Right forelimb (tissue), 1 donor: ENCODE measurements around the gene DIP2B.
"Not testable (repeated sequence)": the region's sequence is repeated elsewhere in the genome, so short reads cannot be mapped to it uniquely, and the experiment has no call there.

ENCODE experiments used
- DNase-seq: peaks from one replicate; pipeline ENCODE4 v3.0.0-alpha.2; 2018

The DIP2B gene

DNA sequence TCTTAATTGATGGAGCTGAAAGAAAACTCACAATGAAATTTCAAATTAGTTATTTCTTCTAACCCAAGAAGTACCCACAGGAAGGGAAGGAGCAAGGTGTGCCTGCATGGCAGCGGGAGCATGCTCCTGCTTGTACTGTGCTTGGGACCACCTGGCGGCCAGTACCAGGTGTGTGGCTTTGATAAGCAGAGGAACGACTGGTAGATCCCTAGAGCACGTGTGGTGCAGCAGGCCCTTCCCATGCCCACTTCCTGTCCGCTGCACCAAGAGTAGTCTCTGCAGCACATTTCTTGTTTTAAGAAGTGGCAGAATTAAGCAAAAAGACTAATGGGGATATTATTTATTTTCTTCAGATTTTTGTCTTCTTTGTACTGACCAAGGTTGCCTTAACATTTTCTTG, 136.8 kb downstream of the DIP2B start:
- DNase-seq: no peak

- no peak for DNase-seq
These were observed 137.3 kb downstream of the DIP2B start for GRCh38 chr12:50642035-50642451.

- no peak for DNase-seq
These were observed 138.0 kb downstream of the DIP2B start for GRCh38 chr12:50642761-50643160.

- DNase-seq: no peak
These were observed 142.2 kb downstream of the DIP2B start for GRCh38 chr12:50647031-50647430.

- no peak for DNase-seq
These were observed 142.7 kb downstream of the DIP2B start for GRCh38 chr12:50647479-50647878.

DNA sequence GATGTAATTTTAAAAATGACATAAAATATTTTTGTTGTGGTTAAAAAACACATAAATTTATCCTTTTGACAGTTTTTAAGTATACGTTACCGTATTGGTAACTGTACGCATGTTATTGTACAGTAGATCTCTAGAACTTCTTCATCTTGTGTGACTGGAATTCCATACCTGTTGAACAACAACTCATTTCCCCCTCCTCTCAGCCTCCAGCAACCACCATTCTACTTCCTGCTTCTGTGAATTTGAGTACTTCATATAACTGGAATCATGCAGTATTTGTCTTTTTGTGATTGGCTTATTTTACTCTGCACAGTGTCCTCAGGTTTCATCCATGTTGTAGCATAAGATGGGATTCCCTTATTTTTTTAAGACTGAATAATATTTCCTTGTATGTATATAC, 145.5 kb downstream of the DIP2B start:
- DNase-seq: no peak

GRCh38 chr12:50655374-50655921, 150.7 kb downstream of the DIP2B start:
- no peak for DNase-seq

DNA sequence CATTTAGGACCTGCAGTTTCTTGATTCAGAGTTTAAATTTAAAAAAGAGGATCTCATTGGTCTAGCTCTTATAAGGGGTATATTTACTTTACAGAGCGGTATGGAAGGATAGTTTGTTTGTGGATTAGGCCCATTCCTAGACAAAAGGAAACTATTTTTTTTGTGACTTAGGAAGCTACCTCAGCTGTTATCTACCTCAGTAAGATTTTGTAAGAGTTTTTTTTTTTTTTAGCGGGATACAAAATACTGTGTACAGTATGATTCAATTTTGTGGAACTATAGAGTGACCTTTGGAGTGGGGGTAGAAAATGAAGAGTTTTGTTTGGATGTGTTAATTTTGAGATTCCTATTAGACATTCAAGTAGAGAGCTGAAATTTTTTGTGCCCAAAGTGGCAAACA, 154.5 kb downstream of the DIP2B start:
- DNase-seq: no peak

DNA sequence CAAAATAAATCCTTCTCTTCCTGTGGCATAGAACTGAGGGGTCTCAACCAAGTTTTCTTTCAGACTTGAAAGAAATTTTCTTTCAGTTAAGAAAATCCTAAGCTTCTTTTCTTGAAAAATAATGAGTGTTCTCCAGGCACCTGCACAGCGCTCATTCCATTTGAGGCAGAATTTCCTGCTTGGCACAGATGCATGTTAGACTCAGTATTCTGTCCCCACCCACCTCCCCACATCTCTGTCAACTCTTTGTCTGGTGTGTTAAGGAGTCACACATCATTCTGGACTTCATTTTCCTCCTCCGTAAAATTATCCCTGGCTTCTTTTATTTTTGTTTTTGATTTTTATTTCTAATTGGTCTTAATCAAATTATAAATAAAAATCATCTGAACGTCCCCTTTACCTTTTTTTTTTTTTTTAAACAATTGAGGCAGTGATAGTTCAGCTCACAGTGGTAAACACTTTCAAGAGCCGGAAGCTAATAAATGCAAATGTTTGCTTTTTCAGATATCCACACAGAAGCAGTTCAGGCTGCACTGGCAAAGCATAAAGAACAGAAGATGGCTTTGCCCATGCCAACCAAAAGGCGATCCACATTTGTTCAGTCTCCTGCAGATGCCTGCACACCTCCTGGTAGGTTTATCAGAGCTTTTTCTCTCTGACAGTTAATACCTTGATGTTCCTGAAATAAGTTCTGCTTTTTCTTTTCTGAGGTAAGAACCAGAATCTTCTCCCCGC, 155.1 kb downstream of the DIP2B start:
- no peak for DNase-seq

GRCh38 chr12:50660425-50660822, 155.6 kb downstream of the DIP2B start:
- no peak for DNase-seq

GRCh38 chr12:50661300-50662115, 156.7 kb downstream of the DIP2B start:
- no peak for DNase-seq

DNA sequence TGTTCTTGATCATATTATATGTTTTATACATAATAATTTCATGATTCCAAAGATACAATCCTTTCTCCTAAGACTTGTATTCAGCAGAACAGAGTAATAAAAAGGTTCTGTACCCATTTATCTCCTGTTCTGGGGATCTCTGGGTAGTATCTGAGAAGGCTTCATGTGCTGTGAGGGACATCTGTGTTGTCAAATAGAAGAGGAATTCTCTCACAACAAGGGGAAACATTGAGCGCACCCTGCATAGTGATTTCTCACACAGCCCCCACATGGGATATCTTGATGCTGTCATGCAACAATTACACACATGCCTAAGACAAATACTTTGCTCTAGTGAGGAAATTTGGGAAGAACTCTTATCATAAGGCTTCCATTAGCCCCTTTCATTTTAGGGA, 157.3 kb downstream of the DIP2B start:
- DNase-seq: no peak

DNA sequence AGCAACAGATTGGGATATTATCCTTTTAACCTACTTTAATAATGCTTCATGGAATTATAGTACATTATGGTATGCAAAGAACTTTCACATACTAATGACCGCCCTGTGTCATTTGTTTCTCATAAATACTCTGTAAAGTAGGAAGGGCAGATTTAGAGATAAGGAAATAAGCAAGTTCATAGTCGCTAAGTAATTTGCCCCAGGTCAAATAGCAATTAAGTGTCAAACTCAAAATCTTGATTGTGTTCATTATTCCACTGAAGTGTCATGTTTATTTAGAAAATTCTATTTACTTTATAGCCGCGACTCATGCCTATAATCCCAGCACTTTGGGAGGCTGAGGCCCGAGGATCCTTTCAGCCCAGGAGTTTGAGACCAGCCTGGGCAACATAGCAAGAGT, 160.4 kb downstream of the DIP2B start:
- DNase-seq: no peak

DNA sequence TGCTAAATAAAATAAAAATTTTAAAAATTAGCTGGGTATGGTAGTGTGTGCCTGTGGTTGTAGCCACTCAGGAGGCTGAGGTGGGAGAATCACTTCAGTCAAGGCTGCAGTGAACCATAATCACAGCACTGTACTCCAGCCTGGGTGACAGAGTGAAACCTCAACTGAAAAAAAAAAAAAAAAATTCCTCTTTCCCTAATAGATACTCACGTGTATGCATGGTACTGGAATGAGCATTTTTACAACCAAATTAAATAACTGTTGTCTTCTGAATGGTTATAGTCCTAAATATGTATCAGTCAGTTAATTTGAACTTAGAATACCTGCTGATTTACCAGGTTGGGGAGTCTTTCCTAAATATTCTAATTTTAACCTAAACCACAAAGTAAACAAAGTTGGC, 160.8 kb downstream of the DIP2B start:
- no peak for DNase-seq

DNA sequence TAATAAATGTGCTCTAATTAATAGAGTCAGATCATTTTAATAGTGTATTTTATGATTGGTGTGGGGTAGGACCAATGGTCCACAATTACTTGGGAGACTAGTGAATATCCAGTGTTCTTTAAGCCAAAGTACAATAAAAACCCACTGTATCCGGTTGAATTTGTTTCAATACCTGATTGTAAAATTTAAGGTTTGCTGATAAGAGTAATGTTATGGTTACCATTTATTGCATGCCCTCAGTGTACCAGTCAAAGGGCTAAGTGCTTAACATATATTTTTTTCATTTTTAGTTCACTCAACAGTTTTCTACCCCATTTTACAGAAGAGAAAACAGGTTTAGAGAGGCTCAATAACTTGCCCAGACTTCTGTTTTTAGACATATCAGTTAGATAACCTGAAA, 161.2 kb downstream of the DIP2B start:
- no peak for DNase-seq

DNA sequence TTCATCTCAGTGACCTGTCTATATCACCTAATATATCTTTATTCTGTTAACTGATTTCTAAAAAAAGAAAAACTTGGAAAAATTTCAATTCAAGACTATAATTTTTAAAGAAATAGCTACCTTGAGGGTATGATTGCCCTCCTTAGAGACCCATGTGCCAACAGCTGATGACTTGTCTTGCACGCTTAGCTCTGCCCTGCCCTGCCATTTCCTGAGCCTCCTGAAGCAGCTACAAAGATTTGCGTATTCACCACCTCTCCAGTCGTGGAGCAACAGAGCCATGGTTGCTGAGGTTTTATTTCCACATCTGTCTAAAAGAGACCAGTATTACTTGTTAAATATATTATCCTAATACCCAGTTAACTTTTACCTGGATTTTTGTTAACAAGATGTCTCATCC, 167.4 kb downstream of the DIP2B start:
- DNase-seq: no peak

DNA sequence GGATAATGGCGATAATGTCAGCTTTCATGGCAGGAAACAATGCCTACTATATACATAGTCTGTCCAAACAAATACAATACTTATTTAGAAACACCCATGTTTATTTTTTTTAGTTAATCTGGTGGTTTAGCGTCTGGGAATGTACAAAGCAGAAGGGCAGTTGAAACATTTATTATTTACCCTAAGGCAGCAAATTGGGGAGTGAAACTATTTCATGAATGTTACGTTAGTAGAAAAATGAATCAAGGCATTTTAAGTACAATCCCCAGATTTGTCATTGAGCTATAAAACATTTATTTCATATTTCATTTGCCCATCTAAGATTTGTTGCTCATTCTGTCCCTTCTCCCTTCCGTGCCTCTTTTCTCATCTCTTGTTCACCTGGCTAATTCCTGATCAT, 172.0 kb downstream of the DIP2B start:
- DNase-seq: no peak

GRCh38 chr12:50677858-50678257, 173.1 kb downstream of the DIP2B start:
- DNase-seq: no peak

DNA sequence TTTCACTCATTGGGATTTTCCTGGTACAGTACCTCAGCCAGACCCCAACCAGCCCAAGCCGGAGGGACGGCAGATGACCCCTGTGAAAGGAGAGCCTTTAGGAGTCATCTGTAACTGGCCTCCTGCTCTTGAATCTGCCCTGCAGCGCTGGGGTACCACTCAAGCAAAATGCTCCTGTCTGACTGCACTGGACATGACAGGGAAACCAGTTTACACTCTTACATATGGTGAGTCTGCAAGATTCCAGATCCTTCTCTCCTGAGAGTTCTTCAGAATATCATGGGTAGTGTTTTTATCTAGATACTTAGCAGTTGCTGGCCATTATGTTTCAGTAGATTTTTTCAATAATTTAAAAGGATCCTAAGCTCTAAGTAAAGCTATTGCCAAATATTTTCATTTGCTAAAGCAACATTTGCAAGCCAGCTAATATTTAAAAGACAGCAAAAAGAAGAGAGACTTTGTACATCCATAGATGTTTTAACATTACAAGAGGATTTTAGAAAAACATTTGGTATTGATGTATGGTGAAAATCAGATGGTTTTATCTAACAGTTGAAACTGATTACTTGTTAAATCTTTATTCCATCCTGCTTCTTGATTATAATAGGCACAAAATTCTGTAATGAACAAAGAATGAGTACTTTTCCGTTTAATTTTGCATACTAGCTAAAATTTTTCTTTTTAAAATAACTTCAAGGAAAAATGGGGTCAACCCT, 174.0 kb downstream of the DIP2B start:
- DNase-seq: no peak

DNA sequence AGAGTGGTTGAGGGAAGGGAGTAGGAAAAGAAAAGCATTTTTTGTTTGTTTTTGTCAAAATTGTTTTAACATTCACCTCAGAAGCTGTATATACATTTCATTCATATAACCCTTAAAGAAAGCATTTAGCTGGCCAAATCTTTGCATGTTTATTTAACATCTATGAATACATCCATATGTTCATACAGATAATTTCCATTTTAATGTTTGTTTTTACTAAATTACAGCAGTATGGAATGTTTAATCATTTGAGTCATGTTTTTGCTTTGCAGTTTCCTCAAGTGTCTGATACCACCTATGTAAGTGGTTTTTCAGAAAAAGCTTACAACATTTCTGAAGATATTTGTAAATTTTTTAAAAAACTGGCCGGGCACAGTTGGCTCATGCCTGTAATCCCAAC, 174.8 kb downstream of the DIP2B start:
- DNase-seq: no peak

GRCh38 chr12:50681064-50681463, 176.3 kb downstream of the DIP2B start:
- not testable (repeated sequence) for DNase-seq

DNA sequence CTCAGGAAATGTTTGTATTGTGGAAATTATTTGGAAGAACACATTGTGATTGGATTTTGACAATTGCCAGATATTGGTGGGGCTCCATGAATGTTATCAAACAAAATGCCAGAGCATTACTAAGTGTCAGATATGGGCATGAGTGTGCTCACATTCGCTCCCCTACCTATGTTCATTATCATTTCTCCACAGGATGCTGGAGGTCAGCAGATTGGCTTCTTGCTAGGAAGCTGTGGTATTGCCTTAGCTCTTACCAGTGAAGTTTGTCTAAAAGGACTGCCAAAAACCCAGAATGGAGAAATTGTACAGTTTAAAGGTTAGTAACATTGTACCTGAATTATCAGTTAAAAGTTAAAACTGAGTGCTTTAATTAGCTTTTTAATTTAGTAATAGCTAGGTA, 180.9 kb downstream of the DIP2B start:
- no peak for DNase-seq

GRCh38 chr12:50686406-50686805, 181.6 kb downstream of the DIP2B start:
- DNase-seq: no peak

- no peak for DNase-seq
These were observed 182.2 kb downstream of the DIP2B start for GRCh38 chr12:50686976-50687375.
